ENCODE results near the gene RASA3.

The RASA3 gene

DNA sequence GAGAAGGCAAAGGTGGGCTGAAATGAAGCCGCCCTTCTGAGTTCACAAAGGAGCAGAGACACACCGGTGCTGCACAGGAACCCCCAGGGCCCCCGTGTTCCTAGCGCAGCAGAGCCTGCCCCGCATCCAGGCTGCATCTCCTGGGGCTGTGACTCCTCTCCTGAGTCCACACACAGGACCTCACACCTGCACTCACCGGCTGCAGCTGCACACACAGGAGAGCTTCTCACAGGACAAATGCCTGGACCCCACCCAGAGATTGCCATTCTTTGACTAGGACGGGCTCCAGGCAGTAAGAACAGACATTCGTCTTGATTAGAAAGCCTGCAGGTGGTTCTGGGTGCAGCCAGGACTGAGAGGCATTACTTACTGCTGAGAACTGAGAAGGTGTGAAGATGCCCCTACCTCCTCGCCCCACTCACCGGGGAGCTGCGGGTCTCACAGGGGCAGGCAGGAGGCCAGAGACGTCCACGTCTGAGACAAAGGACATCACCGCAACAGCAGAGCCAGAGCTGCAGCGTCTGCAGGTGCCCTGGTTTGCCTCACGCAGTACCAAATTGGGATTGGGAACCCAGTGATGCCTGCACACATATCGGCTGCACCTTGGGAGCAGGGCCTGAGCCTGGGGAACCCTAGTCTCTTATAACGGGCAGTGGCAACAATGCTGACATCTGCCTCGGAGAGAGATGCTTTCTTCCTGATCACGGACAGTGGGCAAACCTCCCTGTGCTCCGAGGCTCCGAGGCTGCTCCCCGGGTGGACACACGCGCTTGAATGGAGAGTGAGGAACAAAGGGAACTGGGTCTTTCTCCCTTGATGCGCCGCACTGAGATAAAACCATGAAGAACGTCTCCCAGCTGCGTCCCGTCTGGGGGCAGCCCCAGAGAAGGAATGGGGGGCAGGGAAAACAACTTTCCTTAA lies 50.4 kb downstream of the RASA3 start:
- Histone ChIP-seq H3K9me3 (ENCODE audit: insufficient read depth, low read length, severe bottlenecking) (no peaks in the 10 kb centered on the region), H2AFZ (ENCODE audit: low read depth, low read length) (no peak overlapping the region), H3K27me3 (ENCODE audit: insufficient read depth, low read length, poor library complexity) (no peaks in the 10 kb centered on the region), H3K9ac (ENCODE audit: low read depth, low read length) (no peak overlapping the region), H3K27ac (ENCODE audit: low read length) (no peak overlapping the region), H3K4me2 (ENCODE audit: insufficient read depth, low read length) (no peak overlapping the region), H3K4me1 (ENCODE audit: insufficient read depth, low read length) (no peaks in the 10 kb centered on the region), H3K36me3 (ENCODE audit: insufficient read depth, low read length) (no peaks in the 10 kb centered on the region), H3K79me2 (ENCODE audit: insufficient read depth, low read length) (peaks cover 64% of the 10 kb centered on the region), H4K20me1 (ENCODE audit: insufficient read depth, low read length) (peaks cover 62% of the 10 kb centered on the region), H3K4me3 (ENCODE audit: low read depth in 1 of 2, low read length in 2 of 2) (no peak overlapping the region)
- TF ChIP-seq, protein P1, sequence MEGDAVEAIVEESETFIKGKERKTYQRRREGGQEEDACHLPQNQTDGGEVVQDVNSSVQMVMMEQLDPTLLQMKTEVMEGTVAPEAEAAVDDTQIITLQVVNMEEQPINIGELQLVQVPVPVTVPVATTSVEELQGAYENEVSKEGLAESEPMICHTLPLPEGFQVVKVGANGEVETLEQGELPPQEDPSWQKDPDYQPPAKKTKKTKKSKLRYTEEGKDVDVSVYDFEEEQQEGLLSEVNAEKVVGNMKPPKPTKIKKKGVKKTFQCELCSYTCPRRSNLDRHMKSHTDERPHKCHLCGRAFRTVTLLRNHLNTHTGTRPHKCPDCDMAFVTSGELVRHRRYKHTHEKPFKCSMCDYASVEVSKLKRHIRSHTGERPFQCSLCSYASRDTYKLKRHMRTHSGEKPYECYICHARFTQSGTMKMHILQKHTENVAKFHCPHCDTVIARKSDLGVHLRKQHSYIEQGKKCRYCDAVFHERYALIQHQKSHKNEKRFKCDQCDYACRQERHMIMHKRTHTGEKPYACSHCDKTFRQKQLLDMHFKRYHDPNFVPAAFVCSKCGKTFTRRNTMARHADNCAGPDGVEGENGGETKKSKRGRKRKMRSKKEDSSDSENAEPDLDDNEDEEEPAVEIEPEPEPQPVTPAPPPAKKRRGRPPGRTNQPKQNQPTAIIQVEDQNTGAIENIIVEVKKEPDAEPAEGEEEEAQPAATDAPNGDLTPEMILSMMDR (IDR thresholded peaks at IDR 0.05; ENCODE audit: borderline replicate concordance, extremely low read depth, low read length, poor library complexity, severe bottlenecking), result no peak
- no peak for TF ChIP-seq EZH2 (IDR thresholded peaks at IDR 0.05; ENCODE audit: borderline replicate concordance, low read depth, low read length, severe bottlenecking)
- no peak for DNase-seq
- ATAC-seq (ENCODE audit: insufficient read depth, low read depth), result no peak

DNA sequence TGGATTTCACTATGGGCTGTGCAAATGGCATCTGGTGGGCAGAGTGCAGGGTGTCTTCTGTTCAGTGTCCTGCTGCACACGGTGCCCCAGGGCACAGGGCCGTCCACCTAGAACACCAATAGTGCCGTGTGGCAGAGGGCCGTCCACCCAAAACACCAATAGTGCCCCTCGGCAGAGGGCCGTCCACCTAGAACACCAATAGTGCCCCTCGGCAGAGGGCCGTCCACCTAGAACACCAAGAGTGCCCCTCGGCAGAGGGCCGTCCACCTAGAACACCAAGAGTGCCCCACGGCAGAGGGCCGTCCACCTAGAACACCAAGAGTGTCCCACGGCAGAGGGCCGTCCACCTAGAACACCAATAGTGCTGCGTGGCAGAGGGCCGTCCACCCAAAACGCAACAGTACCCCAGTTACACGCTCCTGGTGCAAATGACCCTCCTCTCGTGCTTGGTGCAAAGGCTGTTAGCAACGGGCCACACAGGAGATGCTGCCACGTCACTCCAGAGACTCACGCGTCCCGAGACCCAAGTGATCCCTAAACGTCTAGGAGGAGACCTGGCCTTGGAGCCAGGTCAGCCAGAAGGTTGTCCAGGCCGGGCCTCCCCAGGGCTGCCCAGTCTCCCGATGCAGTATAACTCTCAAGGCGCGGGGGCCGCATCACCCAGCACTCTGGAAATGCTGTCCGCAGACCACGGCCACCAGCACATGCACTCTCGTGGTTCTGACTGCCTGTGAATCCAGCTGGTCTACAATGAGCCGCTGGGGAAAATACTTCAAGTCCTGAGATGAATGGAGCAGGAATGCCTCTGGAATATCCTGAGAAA lies 51.5 kb downstream of the RASA3 start:
- Histone ChIP-seq H3K4me3 (ENCODE audit: low read depth in 1 of 2, low read length in 2 of 2) (no peak overlapping the region), H3K79me2 (ENCODE audit: insufficient read depth, low read length) (peaks cover 74% of the 10 kb centered on the region), H3K9ac (ENCODE audit: low read depth, low read length) (no peak overlapping the region), H3K4me1 (ENCODE audit: insufficient read depth, low read length) (no peaks in the 10 kb centered on the region), H3K36me3 (ENCODE audit: insufficient read depth, low read length) (peaks cover 7% of the 10 kb centered on the region), H3K27me3 (ENCODE audit: insufficient read depth, low read length, poor library complexity) (no peaks in the 10 kb centered on the region), H3K27ac (ENCODE audit: low read length) (no peak overlapping the region), H2AFZ (ENCODE audit: low read depth, low read length) (no peak overlapping the region), H3K4me2 (ENCODE audit: insufficient read depth, low read length) (no peak overlapping the region), H3K9me3 (ENCODE audit: insufficient read depth, low read length, severe bottlenecking) (no peaks in the 10 kb centered on the region), H4K20me1 (ENCODE audit: insufficient read depth, low read length) (peaks cover 72% of the 10 kb centered on the region)
- TF ChIP-seq, protein P1 (IDR thresholded peaks at IDR 0.05; ENCODE audit: borderline replicate concordance, extremely low read depth, low read length, poor library complexity, severe bottlenecking), result no peak
- no peak for TF ChIP-seq EZH2 (IDR thresholded peaks at IDR 0.05; ENCODE audit: borderline replicate concordance, low read depth, low read length, severe bottlenecking)
- no peak for DNase-seq
- ATAC-seq (ENCODE audit: insufficient read depth, low read depth), result no peak

DNA sequence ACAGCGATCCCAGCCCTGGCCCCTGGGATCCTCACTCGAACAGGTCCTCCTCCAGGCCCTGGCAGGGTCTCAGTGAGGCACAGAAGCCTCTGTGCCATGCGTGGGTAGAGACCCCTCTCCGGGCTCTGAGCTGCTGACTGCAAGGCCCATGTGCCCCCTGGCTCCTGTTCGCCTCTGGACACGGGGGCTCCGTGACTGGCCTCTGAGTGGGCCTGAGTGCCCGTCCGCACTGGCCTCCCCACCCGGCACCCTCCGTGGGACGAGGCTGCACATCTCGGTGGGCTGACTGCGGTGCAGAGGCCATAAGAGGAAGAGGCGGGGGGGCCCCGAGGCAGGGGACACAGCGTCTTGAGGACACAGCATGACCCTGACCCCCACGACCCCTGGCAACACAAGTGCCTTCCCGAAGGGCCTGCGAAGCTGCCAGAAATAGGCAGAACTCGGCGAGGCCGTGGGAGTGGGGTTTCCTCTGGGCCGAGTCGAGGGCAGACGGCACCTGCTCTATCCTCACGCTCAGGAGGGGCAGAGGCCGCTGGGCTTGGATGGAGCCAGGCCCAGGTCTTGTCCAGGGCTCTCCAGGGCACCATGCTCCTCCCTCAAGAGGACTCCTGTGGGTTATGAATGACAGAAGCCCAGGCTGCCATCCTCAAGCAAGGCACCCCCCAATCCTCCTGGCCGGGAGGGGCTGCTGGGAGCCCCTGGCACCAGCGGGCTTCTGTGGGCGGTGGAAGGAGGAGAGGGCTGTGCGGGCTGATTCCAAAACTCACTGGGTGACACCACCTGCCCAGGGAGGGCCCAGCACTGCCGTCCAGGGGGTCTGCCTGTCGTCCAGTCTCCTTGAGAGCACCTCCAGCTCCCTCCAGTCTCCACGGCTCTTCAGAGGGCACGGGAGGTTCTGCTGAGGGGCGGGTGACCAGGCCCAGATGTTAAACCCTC lies 52.6 kb downstream of the RASA3 start:
- no peak overlapping the region for H3K4me3 ChIP-seq (ENCODE audit: low read depth in 1 of 2, low read length in 2 of 2)
- H3K36me3 ChIP-seq (ENCODE audit: insufficient read depth, low read length), result peaks cover 9% of the 10 kb centered on the region
- DNase-seq (no peak), ATAC-seq (ENCODE audit: insufficient read depth, low read depth) (no peak)
- TF ChIP-seq, protein P1 (IDR thresholded peaks at IDR 0.05; ENCODE audit: borderline replicate concordance, extremely low read depth, low read length, poor library complexity, severe bottlenecking), result no peak
- no peak for TF ChIP-seq EZH2 (IDR thresholded peaks at IDR 0.05; ENCODE audit: borderline replicate concordance, low read depth, low read length, severe bottlenecking)
- H3K79me2 ChIP-seq (ENCODE audit: insufficient read depth, low read length), result peaks cover 79% of the 10 kb centered on the region
- no peak overlapping the region for H2AFZ ChIP-seq (ENCODE audit: low read depth, low read length)
- H3K4me2 ChIP-seq (ENCODE audit: insufficient read depth, low read length), result no peak overlapping the region
- H4K20me1 ChIP-seq (ENCODE audit: insufficient read depth, low read length), result peaks cover 73% of the 10 kb centered on the region
- no peaks in the 10 kb centered on the region for H3K27me3 ChIP-seq (ENCODE audit: insufficient read depth, low read length, poor library complexity)
- no peaks in the 10 kb centered on the region for H3K4me1 ChIP-seq (ENCODE audit: insufficient read depth, low read length)
- H3K9me3 ChIP-seq (ENCODE audit: insufficient read depth, low read length, severe bottlenecking), result no peaks in the 10 kb centered on the region
- H3K9ac ChIP-seq (ENCODE audit: low read depth, low read length), result no peak overlapping the region
- no peak overlapping the region for H3K27ac ChIP-seq (ENCODE audit: low read length)

Data from DND-41 (cell line).